ENCODE results near the gene PCF11.

Gene PCF11

DNA sequence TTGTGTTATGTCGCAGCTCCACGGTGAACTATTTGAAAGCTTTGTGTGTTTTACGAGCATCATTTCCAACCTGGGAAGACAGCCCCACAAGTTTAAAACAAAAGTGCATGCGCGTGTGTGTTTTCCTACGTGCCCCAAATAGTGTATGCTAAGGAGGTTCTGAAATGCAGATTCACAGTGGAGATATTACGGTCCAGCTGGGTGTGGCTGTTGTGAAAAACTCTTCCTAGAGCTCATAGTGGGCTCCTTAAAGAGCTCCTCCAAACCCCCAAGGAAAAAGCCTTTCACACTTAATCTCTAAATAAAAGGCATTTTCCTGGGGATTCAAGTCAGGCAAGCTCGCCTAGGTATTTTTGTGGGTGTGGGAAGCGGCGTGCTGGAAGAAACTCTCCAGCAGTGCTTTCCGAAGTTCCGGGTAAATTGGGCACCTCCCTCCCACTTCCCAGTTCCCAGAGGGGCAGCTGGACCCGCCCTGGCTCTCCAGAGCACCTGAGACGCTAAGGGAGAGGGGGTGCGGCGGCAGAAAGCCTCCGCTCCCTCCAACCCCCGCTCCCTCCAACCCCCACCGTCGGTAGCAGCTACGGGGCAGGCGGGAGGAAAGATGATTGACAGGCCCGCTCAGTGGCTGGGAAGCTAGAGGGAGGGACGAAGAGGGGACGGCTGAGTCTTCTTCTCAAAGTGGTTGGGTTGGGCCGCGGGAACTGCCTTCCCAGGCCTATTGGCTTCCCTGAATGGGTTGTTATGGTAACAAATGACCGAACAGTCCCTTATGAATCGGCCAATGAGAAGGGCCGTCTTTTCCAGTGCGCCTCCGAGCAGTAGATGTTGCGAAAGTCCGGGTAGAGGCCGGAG is 561 bp upstream of the PCF11 start:
- DNase-seq (ENCODE audit: low read depth) = peak; percentile 99

DNA sequence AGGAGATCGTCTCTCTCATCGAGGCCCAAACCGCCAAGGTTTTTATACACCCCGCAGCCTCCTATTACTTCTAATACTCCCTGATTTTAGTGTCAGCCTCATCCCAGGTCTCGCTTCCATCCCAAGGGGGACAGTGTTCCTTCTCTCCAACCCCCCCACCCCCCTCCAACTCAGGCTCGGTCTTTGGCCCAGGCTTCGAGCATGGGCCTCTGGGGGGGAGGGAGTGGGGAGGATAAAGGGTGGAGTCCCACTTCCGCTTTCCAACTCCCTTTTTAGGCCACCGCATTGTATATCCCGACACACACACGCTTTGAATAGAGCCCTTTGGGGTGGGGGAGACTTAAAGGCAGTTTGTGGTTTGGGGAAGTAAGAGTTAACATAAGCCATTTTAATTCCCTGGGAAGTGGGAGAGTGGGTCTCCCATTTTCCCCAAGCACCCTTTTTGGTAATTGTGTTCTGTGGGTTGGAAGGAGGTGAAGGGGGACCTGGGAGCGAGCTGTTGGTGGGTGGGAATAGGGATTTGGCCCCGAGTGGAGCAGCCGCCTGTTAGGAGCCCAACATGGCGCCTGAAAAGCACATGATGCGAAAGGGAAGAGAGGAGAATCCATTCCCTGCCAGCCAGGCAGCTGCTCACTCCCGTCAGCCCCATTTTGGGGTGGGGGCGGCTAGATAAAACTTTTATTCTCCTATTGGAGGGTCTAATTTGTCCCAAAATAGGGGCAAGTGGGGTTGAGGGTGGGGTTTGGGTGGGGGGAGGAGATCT is 844 bp downstream of the PCF11 start:
- no peak for DNase-seq (ENCODE audit: low read depth)

DNA sequence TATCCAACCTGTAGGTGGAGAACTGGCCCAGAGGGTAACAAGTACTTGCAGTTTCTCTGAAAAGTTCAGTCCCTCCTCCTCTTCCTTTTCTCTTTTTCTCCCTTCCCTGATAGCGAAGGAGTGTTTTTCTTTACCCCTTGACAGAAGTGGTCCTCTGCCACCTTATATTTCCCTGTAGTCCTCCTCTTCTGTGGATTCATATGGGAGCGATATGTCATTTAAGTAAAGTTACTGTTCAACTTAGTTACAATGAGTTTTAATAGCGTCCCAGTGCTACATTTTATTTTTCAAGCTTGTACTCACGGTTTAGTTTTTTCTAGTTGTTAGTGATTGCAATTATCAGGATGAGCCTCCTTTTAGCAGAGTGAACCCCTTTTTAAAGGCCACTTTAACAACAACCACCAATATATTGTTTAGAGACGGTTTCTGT is 1.4 kb downstream of the PCF11 start:
- DNase-seq (ENCODE audit: low read depth) = no peak

DNA sequence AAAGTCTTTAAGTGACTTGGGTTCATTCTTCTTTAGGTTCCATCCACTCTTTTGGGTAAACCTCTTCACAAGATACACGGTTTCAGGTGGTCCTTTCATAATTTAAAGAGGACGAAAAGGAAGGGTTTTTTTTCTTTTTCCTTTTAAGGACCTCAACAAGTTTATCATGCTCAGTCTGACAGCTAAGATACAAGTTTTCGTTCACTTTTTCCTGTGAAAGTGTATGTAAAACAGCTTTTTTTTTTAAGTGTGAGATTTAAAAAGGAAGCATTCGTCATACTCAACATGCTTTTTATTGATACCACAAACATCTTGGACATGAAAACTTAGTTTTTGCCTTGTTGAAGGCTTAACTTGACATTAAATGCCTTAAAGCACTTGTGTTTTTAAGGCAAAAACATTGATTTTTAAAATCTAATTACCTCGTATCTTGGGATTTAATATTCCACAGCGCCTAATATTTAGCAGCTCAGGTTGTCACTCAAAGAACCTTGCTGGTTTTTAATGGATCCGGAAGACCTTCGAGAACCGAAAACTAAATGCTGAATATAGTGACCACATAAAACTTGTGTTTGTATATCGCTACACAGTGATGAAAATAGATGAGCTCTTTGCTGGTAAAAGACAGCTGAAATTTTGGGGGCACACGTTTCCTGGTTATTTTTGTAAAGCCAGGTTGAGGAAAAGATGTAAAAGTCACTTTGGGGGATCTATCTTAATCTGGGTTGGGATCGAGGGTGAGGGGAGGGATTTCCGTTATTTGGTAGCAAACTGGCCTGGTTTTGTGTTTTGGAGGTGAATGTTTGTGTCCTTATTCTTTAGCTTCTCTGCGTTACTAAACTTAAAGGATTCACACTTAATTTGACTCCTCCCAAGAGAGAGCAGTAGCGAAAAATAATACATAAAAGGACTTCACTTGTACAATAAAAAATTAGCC is 2.3 kb downstream of the PCF11 start:
- no peak for DNase-seq (ENCODE audit: low read depth)

DNA sequence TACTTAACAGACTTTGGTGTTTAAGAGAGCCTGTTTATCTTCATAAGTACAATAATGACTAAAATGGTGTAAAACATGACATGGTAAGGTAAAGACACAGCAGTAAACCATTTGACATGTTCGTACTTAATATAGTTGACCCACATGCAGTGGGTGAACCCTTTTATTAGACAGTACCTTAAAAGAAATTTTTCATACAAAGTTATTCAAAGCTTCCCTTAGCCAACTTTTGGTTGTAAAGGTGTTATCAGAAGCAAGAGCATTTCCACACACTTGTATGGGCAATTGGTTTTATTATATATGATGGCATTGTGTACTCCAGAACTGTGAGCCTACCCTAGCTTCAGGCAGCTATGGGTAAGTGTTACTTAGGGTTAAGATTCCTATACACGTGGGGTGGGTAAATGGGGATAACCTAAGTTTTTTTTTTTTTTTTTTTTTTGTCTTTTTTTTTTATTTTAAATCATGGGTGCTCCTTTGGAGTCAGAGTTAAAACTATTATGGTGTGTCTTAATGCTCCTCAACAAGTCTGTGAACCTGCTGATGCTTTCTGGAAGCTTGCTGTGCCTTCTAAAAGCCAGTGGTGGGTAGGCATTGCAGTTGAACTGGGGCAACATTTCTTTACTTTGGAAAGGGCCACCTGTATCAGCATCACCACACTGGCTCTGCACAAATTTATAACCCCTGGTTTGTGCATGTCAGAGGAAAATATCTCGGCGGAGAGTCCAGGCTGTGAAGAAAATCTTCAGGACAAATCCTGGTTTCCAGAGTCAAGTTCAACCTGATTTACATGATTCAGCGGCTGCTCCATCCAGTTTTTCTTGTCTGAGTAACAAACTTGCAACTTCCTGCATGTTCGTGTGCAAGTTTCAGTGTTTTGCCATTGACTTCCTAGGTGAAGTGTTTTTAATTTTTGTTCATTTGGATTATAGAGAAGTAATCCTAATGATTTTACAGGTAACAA is 3.3 kb downstream of the PCF11 start:
- no peak for DNase-seq (ENCODE audit: low read depth)

DNA sequence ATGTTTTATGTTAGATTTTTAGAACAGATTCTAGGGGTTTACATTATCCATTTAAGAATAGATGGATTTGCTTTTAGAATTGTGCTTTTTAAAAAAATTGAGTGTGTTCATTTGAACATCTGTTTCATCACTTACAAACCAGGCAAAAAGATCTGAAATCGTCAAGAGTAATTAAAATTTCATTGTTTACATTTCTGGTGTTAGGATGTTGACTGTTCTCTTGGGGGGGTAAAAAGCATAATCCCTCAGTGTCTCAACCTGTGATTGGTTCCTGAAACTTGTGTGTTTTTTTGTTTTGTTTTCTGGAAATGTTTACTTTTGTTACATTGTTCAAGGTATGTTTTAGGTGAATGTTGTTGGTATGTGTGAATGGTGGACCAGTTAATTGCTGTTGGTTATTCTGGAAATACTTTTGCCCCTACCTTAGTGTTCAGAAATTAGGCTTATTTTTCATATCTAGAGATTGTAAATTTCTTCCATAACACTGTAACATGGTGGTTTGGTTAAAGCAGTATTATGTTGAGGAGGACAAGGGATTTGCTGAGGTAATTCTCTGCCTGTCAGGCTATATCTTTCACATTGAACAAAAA is 4.8 kb downstream of the PCF11 start:
- no peak for DNase-seq (ENCODE audit: low read depth)

DNA sequence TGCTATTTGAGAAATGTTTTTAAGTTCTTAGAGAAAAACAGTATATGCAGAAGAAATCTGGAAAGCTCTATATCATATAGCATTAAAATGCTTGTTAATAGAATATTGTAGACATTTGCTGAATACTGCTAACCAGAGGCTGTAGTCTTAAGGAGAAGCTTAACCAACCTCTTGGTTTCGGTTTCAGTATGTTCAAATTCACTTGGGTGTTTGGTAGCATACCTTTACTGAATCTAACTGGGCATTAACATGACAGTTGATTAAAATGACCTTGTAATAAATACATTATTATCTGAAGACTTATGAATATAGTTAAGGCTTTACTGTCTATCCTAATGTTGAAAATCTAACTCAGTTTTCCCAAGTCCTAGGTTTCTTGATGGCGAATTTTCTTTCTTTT is 5.4 kb downstream of the PCF11 start:
- DNase-seq (ENCODE audit: low read depth) = no peak

DNA sequence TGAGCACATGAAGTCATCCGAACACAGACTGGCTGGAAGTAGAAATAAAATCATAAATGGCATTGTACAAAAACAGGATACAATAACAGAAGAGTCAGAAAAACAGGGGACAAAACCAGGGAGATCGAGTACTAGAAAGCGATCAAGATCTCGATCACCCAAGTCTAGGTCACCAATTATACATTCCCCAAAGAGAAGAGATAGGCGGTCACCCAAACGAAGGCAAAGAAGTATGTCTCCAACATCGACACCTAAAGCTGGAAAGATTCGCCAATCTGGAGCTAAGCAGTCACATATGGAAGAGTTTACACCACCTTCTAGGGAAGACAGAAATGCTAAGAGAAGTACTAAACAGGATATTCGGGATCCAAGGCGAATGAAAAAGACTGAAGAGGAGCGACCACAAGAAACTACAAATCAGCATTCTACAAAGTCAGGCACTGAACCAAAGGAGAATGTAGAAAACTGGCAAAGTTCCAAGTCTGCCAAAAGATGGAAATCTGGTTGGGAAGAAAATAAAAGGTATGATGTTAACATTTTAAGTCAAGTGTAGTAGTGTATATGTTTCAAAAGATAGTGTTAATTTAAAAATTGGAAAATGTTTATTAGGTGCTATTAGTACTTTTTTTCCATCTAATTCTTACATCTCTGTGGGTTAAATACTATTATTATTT is 9.4 kb downstream of the PCF11 start:
- DNase-seq (ENCODE audit: low read depth) = no peak

DNA sequence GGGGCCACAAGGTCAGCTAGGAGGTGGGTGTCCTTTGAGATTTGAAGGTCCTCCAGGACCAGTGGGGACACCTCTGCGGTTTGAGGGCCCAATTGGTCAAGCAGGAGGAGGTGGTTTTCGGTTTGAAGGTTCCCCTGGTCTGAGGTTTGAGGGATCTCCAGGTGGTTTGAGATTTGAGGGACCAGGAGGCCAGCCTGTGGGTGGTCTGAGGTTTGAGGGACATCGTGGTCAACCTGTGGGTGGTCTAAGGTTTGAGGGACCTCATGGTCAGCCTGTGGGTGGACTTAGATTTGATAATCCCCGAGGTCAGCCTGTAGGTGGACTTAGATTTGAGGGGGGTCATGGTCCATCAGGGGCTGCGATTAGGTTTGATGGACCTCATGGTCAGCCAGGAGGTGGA is 11.8 kb downstream of the PCF11 start:
- DNase-seq (ENCODE audit: low read depth) = no peak

DNA sequence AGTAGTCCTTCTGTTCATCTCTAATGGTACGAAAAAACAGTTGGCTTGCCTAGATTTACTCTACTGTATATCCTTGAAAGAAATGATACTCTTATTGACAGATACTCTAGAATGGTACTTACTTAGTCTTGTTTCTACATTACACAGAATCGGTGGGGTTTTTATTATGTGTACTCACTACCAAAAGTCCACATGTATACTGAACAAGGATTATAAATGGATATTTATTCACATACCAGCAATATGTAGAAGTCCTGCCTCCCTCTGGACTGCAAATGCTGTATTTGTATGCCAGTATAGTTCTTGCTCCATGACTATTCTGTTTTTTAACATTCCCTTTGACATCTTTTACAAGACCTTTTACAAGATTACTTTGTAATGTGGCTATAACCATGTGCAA is 13.9 kb downstream of the PCF11 start:
- no peak for DNase-seq (ENCODE audit: low read depth)

DNA sequence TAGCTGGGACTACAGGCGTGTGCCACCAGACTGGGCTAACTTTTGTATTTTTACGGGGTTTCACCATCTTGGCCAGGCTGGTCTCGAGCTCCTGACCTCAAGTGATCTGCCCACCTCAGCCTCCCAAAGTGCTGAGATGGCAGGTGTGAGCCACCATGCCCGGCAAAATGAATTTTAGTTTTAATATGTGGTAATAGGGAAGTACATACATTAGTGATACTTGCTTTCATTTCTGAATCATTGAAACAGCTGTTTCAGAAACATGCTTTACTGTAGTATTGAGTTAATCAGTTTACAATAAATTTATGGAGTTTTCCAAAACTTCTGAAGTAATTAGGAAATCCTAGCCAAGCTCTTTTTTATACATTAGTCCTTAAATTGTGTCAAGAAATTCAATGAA is 15.6 kb downstream of the PCF11 start:
- DNase-seq (ENCODE audit: low read depth) = no peak

DNA sequence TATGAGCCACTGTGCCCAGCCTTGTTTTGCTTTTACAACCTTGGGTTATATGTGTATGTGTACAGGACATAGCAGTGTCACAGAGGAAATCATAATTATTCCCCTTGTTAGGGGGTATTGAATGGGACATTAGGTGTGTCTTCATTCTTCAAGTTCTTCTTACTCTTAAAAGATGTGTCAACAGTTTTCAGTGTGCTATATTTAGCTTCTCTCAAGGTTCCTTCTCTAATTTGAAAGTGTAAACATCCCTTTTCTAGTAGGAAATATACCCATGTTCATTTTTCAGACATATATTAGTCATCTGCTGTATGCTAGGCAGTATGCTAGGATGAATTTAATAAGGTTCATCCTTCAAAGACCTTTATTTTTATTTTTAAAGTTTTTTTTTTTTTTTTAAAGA is 17.1 kb downstream of the PCF11 start:
- DNase-seq (ENCODE audit: low read depth) = no peak

DNA sequence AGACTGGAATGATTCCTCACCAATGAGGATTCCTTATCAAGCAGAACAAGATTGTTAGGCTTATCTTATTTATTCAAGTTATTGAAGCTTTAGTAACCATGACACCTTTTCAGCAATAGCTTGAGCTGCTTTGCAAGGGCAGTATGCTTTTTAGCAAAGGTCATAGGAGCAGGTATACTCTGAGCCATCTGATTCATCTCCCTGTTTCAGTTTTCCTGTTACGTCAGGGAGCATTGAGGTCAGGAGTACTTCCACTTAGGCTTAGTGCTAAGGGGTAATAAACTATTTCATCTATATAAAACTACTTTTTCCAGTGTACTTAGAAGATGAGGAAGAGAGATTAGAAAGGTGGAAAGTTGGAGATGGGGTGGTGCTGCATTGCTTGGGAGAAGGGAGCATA is 18.9 kb downstream of the PCF11 start:
- DNase-seq (ENCODE audit: low read depth) = no peak

DNA sequence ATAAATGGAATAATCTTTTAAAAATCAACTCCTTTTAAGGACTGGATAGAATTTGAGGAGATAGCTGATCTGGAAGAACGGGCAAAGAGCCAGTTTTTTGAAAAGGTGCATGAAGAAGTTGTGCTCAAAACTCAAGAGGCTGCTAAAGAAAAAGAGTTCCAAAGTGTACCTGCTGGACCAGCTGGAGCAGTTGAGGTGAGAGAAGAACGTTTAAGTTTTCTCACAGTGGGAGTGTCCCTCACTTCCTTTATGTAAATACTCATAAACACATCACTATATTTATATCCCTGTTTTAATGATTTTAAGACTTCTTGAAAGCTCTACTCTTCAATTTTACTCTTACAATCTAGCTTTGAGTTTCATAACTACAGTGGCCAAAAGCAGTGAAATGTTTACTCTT is 24.9 kb downstream of the PCF11 start:
- no peak for DNase-seq (ENCODE audit: low read depth)

DNA sequence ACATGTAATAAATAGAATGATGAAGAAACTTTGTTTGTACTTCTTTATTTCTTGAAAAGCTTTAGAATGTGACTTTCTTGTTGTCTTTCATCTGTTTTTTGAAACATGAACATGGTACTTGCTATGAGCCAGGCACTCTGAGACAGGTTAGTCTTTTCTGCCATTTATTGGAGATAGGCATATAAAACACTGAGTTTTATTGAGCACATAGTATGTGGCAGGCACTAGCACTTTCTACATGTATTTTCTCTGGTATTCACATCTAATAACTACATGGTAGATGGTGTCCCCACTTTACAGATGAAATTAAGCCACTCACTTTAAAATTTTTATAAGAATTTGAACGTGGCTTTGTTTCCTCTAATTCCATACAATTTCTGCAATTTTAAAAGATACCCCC is 28.8 kb downstream of the PCF11 start:
- no peak for DNase-seq (ENCODE audit: low read depth)

DNA sequence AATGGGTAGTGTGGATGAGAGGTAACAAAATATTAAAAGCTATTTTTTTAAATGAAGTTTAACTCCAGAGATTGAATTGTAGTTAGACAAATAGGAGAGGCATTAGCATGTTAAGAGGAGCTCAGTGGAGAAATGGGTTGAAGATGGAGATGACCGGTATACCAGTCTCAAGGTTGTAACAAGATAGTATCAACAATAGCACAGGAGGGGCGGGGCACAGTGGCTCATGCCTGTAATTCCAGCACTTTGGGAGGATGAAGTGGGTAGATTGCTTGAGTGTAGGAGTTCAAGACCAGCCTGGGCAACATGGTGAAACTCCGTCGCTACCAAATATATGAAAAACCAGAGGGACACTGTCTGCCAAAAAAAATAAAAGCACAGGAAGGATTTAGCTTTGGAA is 30.5 kb downstream of the PCF11 start:
- no peak for DNase-seq (ENCODE audit: low read depth)

DNA sequence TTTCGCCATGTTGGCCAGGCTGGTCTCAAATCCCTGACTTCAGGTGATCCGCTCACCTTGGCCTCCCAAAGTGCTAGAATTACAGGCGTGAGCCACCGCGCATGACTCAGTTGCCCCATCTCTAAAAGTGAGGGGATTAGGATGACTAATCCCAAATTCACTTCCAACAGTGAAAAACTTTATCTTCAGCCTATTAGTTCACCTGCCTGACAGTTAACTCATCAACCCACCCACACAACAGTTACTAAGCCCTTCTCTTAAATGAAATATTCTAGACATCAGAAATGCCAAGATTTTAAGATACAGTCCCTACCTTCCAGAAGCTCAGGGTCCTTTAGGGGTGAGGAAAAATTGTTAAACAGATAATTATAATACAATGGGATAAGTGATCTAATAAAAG is 34.6 kb downstream of the PCF11 start:
- no peak for DNase-seq (ENCODE audit: low read depth)

DNA sequence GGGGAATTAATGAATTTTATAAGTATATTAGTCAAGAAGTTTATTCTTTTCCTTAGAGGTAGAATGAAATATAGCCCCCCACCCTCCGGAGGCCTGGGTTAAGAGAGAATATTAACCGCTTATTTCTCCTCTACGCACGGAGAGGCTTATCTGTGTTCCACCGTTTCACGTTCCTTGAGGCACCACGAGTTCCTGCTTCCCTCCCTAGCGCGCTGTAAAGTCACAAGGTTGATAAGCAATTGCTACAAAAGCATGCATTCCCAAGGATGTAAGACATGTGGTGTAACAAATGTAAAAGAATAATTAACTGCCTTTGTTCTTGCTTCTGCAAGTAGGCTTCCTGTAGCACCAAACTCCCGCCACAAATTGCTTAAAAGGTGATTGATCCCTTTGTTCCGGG is 35.1 kb downstream of the PCF11 start:
- DNase-seq (ENCODE audit: low read depth) = no peak

DNA sequence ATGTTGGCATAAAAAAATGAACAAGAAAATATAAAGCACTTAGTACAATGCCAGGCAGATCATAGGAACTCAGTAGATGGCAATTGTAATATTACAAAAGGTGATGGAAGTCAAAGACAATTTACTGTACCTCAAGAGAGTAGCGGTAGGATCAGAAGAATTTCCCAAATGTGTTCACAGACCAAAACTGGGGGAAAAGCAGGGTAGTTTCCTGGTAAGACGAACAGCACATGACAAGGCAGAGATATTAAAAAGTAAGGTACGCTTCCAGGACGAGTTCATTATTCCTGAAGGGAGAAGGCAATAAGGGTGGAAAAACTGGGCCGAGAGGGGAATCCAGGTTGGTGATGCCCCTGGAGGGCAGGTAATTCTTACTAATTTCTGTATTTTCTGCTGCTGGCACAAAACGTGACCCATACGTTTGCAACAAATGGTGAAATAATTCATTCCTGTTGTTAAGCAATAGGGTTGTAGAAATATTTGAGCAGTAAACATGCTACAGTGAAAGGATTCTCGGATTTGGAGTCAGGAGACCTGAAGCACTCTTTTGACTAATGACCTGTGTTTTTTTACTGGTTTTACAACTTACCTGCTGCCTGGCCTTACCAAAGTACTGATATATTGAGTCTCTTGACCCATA is 35.8 kb downstream of the PCF11 start:
- no peak for DNase-seq (ENCODE audit: low read depth)
